NCI-H1417 treated with DMSO at 0.1 percent for 48 hours (cell line): ENCODE data around the gene TMEFF2.
"Not testable (repeated sequence)": the region's sequence is repeated elsewhere in the genome, so short reads cannot be mapped to it uniquely, and the experiment has no call there.

Source experiments
- DNase-seq: peaks from one replicate; lab custom pipeline; 2025; lab: John Stamatoyannopoulos, UW

The TMEFF2 gene

DNA sequence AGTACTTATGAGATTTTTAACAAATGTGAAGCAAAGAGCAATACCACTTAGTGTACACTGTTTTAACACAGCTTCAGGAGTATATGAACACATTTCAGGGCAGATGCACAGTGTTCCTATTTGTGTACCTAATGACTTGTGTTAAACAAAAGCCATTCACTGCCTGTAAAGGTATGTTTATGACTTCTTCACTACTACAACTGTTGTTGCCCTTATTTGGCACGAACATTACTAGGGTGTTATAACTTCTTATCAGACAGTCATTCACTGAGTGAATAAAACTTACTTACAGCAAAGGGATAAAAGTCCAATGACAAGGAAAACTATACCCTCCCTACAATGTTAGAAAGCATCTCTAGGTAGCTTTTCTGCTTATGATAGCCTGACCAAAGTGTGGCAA, 262.4 kb downstream of the TMEFF2 start:
- no peak for DNase-seq

DNA sequence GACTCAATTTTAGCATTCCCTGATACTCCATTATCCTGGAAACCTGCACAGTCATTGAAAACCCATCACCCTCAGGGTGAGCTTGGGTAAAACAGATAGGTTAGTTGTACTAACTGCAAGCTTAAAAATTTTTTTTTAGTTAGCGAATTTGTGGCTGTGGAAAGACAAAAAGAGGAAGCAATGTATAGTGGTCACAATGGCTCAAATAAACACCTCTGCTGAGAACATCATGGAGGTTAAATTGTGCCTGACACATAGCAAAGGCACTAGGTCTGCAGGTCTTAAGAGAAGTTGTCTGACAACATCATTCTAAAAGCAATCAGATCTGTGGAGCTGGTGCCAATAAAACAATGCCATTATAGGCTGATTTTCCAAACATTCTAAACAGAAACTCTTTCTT, 263.4 kb downstream of the TMEFF2 start:
- no peak for DNase-seq

DNA sequence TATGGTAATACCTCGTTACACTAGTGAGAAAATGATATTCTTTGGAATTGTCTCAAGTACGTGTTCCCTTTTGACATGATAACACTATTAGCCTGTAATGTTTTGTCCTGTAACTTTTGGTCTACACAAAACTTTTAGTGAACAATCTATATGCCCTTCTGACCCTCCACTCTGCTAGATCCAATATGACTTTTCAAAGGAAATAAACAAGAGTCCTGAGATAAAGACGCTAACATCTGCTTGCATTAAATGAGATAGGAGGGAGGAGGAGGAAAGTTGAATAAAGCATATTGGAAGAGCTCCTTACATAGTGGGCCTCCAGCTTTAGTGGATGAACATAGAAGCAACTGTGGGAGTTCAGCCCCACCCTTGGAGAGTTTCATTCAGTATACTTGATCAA, 264.5 kb downstream of the TMEFF2 start:
- no peak for DNase-seq

DNA sequence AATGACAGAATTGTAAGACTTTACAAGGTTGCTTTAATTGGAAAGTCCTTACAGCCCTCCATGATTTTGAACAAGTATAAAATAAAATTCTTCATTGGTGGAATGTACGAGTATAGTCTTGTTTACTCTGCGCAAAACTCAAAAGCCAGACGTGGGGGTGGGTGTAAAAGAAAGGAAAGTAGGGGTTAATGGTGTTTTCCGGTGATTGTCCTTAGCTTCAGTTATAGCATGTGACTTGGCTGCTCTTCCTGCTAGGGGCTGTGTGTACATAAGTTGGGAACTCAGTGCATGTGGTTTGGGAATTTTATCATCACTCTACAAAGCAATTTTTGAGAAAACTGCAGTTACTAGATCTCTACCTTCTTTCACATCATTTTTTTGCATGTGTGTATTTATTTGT, 265.4 kb downstream of the TMEFF2 start:
- no peak for DNase-seq

DNA sequence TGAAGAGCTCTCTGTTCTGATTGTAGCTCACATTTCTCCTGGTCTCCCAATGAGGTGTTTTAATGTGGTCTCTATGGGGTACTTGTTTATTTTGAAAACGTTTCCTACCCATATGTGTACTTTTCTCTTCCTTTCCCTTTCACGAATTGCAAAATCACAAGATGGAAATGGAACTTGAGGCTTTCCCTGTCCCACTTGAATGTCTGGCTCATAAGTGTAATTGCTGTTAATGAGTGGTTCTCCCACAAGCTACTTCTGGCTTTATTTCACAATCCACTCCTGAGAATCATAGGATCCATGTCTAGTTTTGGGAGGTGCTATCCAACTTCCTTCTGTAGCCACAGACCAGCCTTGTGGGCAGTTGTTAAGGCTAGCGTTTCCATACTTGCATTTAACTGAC, 266.7 kb downstream of the TMEFF2 start:
- no peak for DNase-seq

DNA sequence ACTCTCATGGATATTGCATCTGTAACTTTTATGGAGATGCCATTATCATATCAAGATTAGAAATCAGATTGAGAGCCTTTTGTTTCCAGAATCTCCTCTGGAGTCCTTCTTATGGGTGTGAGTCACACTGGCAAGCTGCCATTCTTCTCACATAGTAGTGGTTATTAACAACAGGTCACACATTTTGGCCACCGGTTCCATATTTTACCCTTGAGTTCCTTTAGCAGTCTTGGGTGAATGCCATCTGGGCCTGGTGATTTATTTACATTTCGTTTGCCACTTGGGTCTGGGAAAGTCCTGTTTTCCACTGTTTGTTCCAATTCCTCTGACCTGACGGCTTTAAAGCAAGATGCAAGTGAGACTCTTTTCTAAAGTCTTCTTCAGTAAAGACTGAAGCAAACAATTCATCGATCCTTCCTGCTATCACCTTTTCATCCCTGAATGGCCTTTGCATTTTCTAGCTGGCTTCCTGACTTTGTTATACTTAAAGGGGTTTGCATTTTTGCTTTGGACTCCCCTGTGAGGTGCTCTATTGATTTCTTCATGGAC, 267.3 kb downstream of the TMEFF2 start:
- DNase-seq: no peak

DNA sequence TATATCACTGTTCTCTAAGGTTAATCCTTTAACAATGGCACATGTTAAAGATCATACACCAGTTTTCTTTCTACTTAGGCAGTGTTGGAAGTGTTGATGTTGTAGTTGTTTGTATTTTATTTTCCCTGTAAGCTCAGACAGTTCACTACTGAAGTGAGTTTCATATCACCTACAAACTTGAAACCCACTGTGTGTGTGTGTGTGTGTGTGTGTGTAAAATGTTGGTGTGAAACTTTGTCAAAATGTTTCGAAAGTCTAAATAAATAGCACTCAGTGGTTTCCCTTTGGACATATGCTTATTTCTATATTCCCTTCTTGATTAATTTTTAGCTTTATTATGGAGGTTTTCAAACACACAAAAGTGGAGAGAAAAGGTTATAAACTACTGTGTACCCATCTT, 268.1 kb downstream of the TMEFF2 start:
- no peak for DNase-seq

DNA sequence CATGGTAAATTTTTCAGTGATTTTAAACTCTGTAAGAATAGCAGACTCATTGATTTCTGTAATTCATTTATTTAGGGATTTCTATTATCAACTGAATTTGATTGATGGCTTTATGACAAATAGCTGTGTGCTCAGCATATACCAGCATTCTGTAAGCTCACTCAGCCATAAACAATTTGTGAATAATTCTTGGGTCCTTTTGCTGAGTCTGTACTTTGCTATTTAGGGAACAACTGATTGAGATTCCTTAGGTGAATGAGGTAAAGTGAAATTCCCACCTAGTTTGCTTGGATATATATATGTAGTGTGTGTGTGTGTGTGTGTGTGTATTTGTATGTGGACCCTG, 271.1 kb downstream of the TMEFF2 start:
- no peak for DNase-seq

DNA sequence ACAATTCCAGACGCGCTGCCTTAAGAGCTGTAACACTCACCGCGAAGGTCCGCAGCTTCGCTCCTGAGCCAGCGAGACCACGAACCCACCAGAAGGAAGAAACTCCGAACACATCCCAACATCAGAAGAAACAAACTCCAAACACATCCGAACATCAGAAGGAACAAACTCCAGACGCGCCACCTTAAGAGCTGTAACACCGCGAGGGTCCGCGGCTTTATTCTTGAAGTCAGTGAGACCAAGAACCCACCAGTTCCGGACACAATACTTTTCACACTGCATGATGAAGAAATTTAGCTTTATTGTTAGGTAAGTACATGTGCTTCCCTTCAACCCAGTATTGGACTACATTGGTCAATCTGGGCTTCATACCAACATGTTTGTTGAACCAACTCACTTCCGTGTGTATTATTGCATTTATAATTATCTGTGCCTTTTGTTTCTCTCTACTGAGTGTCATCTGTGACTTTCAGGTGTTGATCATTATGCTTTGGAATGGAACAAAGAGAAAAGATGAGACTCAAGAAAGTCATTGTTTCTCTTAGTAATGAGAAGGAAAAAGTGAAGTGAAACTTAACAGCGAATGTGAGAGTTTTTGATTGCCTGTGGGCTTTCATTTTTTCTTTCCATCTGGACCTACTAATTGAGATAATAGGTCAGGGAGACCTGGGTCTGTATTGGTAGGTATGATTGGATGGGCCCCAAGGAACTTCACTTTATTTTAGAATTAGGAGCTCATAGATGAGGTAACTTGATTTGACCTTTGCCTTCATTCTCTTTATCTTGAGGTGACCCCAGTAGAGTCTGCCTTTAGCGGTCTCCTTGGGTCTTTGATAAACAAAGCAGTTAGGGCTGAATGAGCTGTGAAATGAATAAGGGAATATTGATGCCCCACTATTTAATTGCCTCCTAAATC, 271.7 kb downstream of the TMEFF2 start:
- DNase-seq: no peak

DNA sequence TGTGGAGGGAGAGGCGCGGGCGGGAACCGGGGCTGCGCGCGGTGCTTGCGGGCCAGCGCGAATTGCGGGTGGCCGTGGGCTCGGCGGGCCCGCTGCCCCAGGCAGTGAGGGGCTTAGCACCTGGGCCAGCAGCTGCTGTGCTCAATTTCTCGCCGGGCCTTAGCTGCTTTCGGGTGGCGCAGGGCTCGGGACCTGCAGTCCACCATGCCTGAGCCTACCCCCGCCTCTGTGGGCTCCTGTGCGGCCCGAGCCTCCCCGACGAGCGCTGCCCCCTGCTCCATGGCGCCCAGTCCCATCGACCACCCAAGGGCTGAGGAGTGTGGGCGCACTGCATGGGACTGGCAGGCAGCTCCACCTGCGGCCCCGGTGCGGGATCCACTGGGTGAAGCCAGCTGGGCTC, 273.1 kb downstream of the TMEFF2 start:
- DNase-seq: not testable (repeated sequence)

DNA sequence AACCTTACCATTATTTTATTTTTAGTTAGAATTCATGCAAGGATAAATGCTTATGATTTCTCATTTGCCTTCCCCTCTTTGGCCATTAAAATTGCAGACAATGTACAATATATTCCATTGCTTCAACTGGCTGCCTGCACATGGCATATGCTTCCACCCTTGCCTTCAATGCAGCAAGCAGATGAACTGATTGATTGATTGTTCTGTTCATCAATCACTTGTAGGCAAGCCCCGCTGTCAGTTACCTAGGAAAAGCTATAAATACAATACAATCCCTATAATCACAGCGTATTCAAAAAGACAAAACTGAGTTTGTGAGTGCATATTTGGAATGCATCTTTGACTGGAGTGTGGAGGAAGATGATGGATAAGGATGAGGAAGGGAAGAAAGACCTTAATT, 274.2 kb downstream of the TMEFF2 start:
- no peak for DNase-seq

DNA sequence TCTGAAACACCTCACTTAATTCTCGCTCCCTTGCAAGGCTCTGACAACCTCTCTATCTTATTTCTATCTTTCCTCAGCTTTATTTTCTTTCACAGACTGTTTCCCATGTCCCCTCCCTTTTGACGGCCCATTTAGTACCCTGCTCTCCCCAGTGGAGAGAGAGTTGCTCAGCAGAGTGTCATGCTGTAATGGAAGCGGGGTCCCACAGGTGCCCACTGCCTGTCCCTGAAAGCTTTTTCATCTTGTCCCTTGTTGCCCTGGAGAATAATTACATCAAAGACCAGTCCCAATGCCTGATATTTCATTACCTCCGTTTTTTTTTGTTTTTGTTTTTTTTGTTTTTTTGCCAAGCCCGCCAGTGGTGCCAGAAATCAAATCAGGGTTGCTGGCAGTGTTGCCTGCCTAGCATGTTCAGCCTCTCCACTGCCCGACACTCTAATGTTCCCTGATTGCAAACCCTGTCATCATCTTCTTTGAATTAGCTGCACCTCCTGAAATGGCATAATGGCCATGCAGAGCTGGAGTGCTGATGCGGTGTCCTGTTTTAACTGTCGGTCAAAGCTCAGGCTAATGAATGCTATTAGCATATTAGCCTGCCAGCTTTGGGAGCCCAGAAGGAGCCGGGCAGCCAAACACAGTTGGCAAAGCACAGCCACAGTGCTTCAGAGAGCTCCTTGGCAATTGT, 276.6 kb downstream of the TMEFF2 start:
- no peak for DNase-seq

DNA sequence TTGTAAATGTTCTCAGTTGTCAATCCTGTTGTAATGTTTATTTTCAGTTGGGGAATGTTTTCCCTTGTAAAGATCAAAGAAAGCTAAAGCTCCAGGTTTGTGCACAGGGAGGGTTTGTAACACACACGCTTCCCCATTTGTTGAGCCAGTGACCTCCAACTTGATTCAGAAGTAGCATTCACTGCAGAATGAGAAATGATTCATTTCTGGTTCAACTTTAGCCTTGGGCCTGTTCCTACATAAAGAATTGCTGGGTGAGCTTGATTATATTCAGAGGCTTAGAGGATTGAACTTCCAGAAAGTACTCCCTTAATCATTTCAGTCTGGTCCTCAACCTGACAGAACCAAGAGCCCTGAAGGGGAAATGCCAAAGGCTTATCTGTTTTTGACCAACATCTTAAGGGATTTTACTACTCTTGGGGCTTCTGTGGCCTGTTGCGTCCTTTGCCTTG, 277.3 kb downstream of the TMEFF2 start:
- DNase-seq: no peak

DNA sequence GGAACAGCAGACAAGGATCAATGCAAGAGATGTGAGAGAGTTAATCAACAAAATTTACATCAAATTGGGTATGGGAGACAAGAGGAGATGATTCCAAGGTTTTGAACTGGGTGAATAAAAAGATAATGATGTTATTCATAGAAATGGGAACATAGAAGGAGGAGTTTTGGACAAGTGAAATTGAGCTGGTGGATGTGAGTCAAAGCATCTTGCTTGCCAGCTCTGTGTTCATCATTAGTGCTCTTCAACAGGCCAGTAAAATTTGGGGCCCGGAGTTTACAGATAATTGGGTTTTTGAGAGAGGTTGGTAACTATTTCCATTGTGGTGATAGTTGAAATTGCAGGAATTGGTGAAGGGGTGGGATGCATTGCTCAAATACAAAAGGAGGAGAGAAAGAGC, 277.9 kb downstream of the TMEFF2 start:
- no peak for DNase-seq

DNA sequence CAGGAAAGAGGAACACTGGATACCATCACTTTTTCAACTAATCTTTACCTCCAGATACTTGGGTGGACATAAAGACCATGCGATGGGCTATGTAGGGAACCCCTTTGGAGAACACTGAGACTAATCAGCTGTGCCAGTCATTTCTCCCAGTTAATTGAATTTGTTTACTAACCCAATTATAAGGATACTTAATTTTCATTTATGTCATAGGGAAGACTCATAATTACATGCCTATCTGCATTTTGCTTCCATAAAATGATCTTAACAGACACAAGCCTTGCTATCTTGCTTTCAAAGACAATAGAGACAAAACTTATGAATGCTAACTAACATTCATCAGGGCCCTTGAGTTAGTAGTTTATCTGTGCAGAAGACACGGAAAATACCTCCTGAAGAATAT, 279.0 kb downstream of the TMEFF2 start:
- DNase-seq: no peak

DNA sequence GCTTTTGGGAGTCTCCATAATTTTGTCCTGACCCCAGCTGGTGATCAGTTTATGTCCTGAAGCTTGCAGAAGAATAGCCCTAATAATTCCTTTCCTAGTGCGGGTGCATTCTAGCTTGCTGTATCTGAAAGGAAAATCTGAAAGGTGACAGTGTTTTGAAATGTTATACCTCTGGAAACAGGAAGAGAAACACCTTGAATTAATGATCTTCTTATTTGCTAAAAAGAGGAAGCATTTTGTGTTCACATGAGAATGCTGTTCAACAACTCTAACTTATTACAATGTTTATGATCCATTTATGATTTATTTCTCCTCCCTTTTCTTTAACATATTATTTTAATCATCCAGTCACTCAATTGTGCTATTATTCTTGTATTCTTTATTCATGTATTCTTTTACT, 280.9 kb downstream of the TMEFF2 start:
- no peak for DNase-seq

DNA sequence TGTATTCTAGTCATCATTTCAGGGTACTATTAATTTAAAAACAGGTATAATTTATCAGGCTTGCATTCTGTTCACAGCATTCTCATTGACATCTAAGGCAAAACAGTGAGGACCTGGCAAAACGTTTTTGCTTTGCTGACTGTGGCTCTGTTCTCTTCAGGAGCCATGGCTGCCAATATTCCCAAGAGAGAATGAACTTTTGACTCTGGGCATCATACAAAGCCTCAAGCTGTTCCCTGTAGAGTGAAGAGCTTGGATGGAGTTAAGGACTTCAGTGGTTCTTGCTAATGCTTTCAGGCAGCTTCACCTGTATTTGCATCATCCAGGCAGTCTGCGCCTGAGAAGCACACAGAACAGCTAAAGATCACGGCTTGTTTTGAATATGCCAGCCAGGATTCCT, 282.0 kb downstream of the TMEFF2 start:
- no peak for DNase-seq

DNA sequence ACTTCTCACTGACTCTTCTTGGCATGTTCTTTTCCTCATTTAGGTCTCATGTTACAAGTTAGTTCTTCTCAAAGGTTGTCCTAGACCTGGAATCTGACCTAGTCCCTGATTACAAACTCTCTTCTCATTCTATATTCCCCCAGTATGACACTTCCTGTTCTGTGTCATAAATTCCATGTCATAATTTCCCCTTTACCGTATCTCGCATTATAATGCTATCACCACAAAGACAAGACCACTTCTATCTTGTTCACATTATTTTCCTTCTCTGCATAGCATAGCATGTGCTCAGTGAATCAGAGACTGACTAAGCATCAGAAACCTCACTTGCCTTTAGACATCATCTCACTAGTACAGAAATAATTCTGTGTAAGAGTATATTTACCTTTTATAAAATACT, 284.2 kb downstream of the TMEFF2 start:
- no peak for DNase-seq

DNA sequence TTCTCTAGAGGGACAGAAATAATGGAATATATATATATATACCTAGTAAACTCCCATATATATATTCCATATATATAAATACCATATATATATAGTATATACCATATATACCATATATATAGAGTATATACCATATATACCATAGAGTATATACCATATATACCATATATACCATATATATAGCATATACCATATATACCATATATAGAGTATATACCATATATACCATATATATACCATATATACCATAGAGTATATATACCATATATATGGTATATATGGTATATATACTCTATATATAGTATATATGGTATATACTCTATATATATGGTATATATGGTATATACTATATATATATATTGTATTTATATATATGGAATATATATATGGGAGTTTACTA, 285.9 kb downstream of the TMEFF2 start:
- no peak for DNase-seq

DNA sequence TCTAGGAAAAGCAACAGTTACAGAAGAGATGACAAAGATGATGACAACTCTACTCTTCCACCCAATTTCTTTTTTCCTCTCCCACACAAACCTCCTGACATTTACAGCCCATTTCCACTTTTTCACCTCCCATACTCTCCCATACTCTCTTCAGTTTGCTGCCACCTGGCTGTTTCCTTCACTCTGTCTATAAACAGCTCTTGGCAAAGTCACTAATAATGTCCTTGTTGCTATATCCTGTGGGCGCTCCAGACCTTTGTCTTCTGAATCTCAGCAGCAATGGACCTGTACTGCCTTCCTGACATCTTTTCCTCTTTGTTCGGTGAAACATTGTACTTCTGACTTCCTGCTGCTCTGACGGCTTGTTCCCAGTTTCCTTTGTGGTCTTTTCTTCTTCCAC, 287.2 kb downstream of the TMEFF2 start:
- no peak for DNase-seq

DNA sequence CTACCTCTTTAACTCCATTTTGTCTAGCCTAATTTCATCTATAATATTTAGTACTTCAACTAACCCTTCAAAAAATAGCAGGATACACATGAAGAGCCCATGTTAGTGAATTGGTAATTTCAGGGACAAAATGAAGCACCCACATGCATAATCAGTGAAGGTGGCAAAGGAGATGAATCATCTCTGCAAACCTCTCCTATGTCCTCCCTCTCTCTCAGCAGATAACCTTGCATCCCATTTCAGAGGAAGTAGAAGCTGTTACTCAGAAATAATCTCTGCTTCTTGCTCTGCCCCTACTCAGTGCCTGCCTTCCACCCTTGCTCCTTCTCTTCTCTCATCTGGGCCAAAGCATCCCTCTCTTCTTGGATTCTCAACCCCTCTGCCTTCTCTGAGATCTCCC, 287.6 kb downstream of the TMEFF2 start:
- no peak for DNase-seq

DNA sequence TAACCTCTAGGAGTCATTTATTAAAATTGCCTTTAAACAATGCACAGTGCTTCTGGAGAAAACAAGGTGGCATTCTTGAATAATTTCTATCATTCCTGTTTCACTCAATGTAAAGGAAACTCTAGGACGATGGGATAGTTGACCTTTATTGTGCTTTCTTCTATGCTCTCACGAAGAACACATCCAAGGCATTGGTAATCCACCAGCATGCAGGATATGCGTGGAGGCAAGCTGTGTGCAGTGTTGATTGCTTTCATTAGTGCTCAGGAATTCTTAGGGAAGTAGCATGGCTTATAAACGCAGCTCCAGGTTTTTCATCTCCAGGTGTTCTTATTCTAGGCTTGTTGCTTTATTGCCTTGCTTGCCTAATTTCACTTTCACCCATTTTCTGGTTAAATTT, 289.4 kb downstream of the TMEFF2 start:
- DNase-seq: no peak

DNA sequence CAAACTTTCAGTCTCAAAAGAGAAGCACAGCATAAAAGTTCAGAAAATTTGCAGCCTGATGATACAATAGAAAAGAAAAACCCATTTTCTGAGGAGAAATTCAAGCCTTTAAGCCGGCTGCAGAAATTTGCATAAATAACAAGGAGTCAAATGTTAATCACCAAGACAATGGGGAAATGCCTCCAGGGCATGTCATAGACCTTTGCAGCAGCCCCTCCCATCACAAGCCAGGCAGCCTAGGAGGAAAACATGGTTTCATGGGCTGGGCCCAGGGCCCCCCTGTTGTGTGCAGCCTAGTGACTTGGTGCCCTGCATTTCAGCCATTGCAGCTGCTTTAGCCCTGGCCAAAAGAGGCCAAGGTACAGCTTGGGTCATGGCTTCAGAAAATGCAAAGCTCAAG, 293.7 kb downstream of the TMEFF2 start:
- DNase-seq: no peak
